OCI-LY7 (cell line): ENCODE results near the gene TDRD12. TPM values are rescaled to one million over a fixed set of nuclear protein-coding genes. Genes with fewer than 3 reads are reported as not detected.

Source experiments
- BruUV-seq: library from RNA; stranded (reverse); fragments of 400-500 nt; replicated peaks from 2 replicates; lab custom pipeline; 2021; lab: Mats Ljungman, UMichigan
- CTCF ChIA-PET: fragments of 300-600 bp; sonication (Branson Sonifier 250); formaldehyde crosslinking; loops from one replicate; lab custom pipeline; 2022; ENCODE audit warnings: antibody characterized with exemption; ENCODE audit not compliant: unreplicated experiment; lab: Charles Lee
- POLR2A ChIA-PET: fragments of 300-600 bp; sonication (Branson Sonifier 250); formaldehyde crosslinking; loops from one replicate; lab custom pipeline; 2022; ENCODE audit warnings: antibody characterized with exemption; lab: Charles Lee
- DNase-seq: peaks from one replicate; pipeline ENCODE4 v3.0.0-alpha.2; 2015; ENCODE audit warnings: low spot score
- H2AFZ ChIP-seq: fragments of 200-600 bp; sonication (generic), shearing (Covaris generic); 2 replicates; pipeline ENCODE4 v1.6.1; 2014; ENCODE audit warnings: mild to moderate bottlenecking, antibody characterized with exemption, low read length, moderate library complexity
- H3K27ac ChIP-seq: fragments of 200-600 bp; sonication (generic); 2 replicates; pipeline ENCODE4 v1.5.1; 2014; ENCODE audit warnings: mixed run types, low read depth, mild to moderate bottlenecking, moderate library complexity, low read length, inconsistent platforms; ENCODE audit not compliant: poor library complexity, severe bottlenecking
- H3K36me3 ChIP-seq: fragments of 200-600 bp; sonication (generic); 2 replicates; pipeline ENCODE4 v1.6.1; 2014; ENCODE audit warnings: mild to moderate bottlenecking, antibody characterized with exemption, low read length, moderate library complexity, mixed read lengths; ENCODE audit not compliant: insufficient read depth
- H3K4me1 ChIP-seq: fragments of 200-600 bp; sonication (generic); 2 replicates; pipeline ENCODE4 v1.5.1; 2014; ENCODE audit warnings: mild to moderate bottlenecking, low read length; ENCODE audit not compliant: insufficient read depth, poor library complexity, severe bottlenecking
- H3K4me2 ChIP-seq: fragments of 200-600 bp; sonication (generic); 2 replicates; pipeline ENCODE4 v1.6.1; 2014; ENCODE audit warnings: mild to moderate bottlenecking, low read length
- H3K4me3 ChIP-seq: fragments of 200-600 bp; sonication (generic); 2 replicates; pipeline ENCODE4 v1.5.1; 2014; ENCODE audit warnings: mild to moderate bottlenecking, low read depth, low read length; ENCODE audit not compliant: poor library complexity, severe bottlenecking
- H3K79me2 ChIP-seq: fragments of 200-600 bp; sonication (generic); 2 replicates; pipeline ENCODE4 v1.6.1; 2016; ENCODE audit warnings: low read depth, mild to moderate bottlenecking, low read length, moderate library complexity, mixed read lengths; ENCODE audit not compliant: insufficient read depth
- H3K9me2 ChIP-seq: fragments of 200-600 bp; sonication (generic); 2 replicates; pipeline ENCODE4 v1.6.1; 2016; ENCODE audit warnings: mild to moderate bottlenecking, low read length, mixed read lengths; ENCODE audit not compliant: insufficient read depth
- H3K9me3 ChIP-seq: fragments of 200-600 bp; sonication (generic); 2 replicates; pipeline ENCODE4 v1.6.1; 2014; ENCODE audit warnings: mild to moderate bottlenecking, mixed run types, low read length, mixed read lengths
- H4K20me1 ChIP-seq: fragments of 200-600 bp; sonication (generic); 2 replicates; pipeline ENCODE4 v1.6.1; 2014; ENCODE audit warnings: mild to moderate bottlenecking, antibody characterized with exemption, low read length, moderate library complexity, mixed read lengths; ENCODE audit not compliant: insufficient read depth
- CTCF ChIP-seq: fragments of 200-600 bp; sonication (generic); conservative IDR thresholded peaks from 2 replicates; pipeline ENCODE4 v1.5.1; 2014; ENCODE audit warnings: mild to moderate bottlenecking, antibody characterized with exemption, low read length, moderate library complexity, mixed read lengths
- EZH2phosphoT487 ChIP-seq: fragments of 200-600 bp; sonication (generic); IDR thresholded peaks from 2 replicates; pipeline ENCODE4 v1.6.1; 2018; ENCODE audit warnings: low read depth, borderline replicate concordance, mild to moderate bottlenecking, mixed run types, antibody characterized with exemption, low read length, moderate library complexity, mixed read lengths
- intact Hi-C: fragments of 100-400 bp; cut with micrococcal nuclease; formaldehyde crosslinking; loops from one replicate; pipeline ENCODE4 v1.10.0; 2022; ENCODE audit not compliant: unreplicated experiment
- total RNA-seq, 2 experiments: library from RNA; depleted of rRNA in 1 of 2; stranded (reverse); fragments of >200 nt in 1 of 2; shearing (Covaris generic) in 1 of 2; gene quantifications; 2 replicates each; pipeline ENCODE4 v1.2.3, GENCODE V29; 2014 to 2022

Gene TDRD12
- total RNA-seq, 2 experiments from 2014 or later, result not detected

DNA sequence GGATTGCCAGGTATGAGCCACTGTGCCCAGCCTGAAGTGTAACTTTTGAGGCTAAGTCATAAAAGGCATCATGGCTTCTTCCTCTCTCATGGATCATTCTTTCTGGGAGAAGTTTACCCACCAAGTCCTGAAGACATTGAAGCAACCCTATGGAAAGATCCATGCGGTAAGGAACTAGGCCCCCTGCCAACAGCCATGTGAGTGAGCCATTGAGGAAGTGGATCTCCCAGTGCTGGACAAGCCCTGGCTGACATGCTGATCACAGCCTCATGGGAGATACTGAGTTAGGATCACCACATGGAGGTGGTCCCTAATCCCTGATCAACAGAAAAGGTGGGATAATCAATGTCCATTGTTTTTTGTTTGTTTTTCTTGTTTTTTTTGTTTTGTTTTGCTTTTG, 31.3 kb upstream of the TDRD12 start:
- Histone ChIP-seq H3K4me1 (peaks cover 23% of the 10 kb centered on the region), H3K9me2 (no peaks in the 10 kb centered on the region), H2AFZ (no peak overlapping the region), H3K9me3 (no peaks in the 10 kb centered on the region), H4K20me1 (no peaks in the 10 kb centered on the region), H3K27ac (no peak overlapping the region), H3K36me3 (peaks cover 4% of the 10 kb centered on the region; the same call in 1 of the 2 replicates), H3K79me2 (peaks cover 13% of the 10 kb centered on the region; the same call in 1 of the 2 replicates), H3K4me3 (no peak overlapping the region), H3K4me2 (no peak overlapping the region)
- intact Hi-C loops, result no loop called here
- no TSS peak for BruUV-seq
- ChIA-PET POLR2A (no interaction called here), CTCF (no interaction called here)
- TF ChIP-seq EZH2phosphoT487, result no peak
- TF ChIP-seq CTCF, result no peak
- no peak for DNase-seq

GRCh38 chr19:32691291-32691951, 28.1 kb upstream of the TDRD12 start, which contains the start of gene NUDT19:
Gene NUDT19, plus strand, starts transcription at chr19:32691821. Its CDS starts 140 bp downstream, at chr19:32691961.
- intact Hi-C loops, result no loop called here
- peaks cover 23% of the 10 kb centered on the region for H3K4me1 ChIP-seq
- POLR2A ChIA-PET, result interaction anchor here (1.0 kb wide), 1 partner anchor 20 kb away, joined by 4 read pairs; no protein-coding TSS in a partner anchor
- H3K4me3 ChIP-seq, result peak within 1 kb of the TSS; percentile 72
- no TSS peak for BruUV-seq
- no peaks in the 10 kb centered on the region for H3K9me3 ChIP-seq
- peak within 1 kb of the TSS; percentile 66; the same call in 1 of the 2 replicates for H2AFZ ChIP-seq
- H4K20me1 ChIP-seq, result no peaks in the 10 kb centered on the region
- DNase-seq, result peak; percentile 83
- no peaks in the 10 kb centered on the region for H3K9me2 ChIP-seq
- H3K36me3 ChIP-seq, result peaks cover 5% of the 10 kb centered on the region; the same call in 1 of the 2 replicates
- CTCF ChIA-PET, result no interaction called here
- TF ChIP-seq EZH2phosphoT487 (no peak), CTCF (no peak)
- peaks cover 13% of the 10 kb centered on the region; the same call in 1 of the 2 replicates for H3K79me2 ChIP-seq
- H3K4me2 ChIP-seq, result peak within 1 kb of the TSS; percentile 82
- peak within 1 kb of the TSS; percentile 32 for H3K27ac ChIP-seq
